Ureter (tissue), 1 donor: ENCODE measurements around the gene C3orf20. TPM values are rescaled to one million over a fixed set of nuclear protein-coding genes. Genes with fewer than 3 reads are reported as not detected.

Source experiments
- DNase-seq: peaks from one replicate; pipeline ENCODE4 v3.0.0-alpha.2; 2020; ENCODE audit warnings: low spot score
- total RNA-seq: library from RNA; stranded (reverse); gene quantifications from one replicate; pipeline ENCODE4 v1.2.4, GENCODE V29; 2023
- donor health status: DM: yes; HTN: yes; CAD: no.

Gene C3orf20
- total RNA-seq, 1 donor from 2014 or later = 0.31 TPM

- peak; percentile 13 for DNase-seq
These were observed 99.5 kb downstream of the C3orf20 start for GRCh38 chr3:14774431-14774830.

- peak; percentile 29 for DNase-seq
These were observed 100.1 kb downstream of the C3orf20 start for GRCh38 chr3:14775011-14775410.

- DNase-seq = peak; percentile 17
These were observed 100.6 kb downstream of the C3orf20 start for GRCh38 chr3:14775563-14775962.

- DNase-seq = no peak
These were observed 104.2 kb downstream of the C3orf20 start for GRCh38 chr3:14779069-14779685.

- DNase-seq = peak; percentile 17
These were observed 106.1 kb downstream of the C3orf20 start for GRCh38 chr3:14780927-14781507.

GRCh38 chr3:14783480-14784086 lies 108.6 kb downstream of the C3orf20 start:
- no peak for DNase-seq

GRCh38 chr3:14784087-14784681 lies 109.2 kb downstream of the C3orf20 start:
- DNase-seq = no peak

GRCh38 chr3:14785207-14786155 lies 110.5 kb downstream of the C3orf20 start:
- DNase-seq = no peak

GRCh38 chr3:14786369-14786768 lies 111.4 kb downstream of the C3orf20 start:
- no peak for DNase-seq

- no peak for DNase-seq
These were observed 112.7 kb downstream of the C3orf20 start for GRCh38 chr3:14787630-14788029.

- no peak for DNase-seq
These were observed 113.7 kb downstream of the C3orf20 start for GRCh38 chr3:14788644-14789043.

GRCh38 chr3:14789221-14789620 lies 114.3 kb downstream of the C3orf20 start:
- DNase-seq = no peak

- DNase-seq = no peak
These were observed 114.8 kb downstream of the C3orf20 start for GRCh38 chr3:14789640-14790285.

GRCh38 chr3:14791343-14791945 lies 116.5 kb downstream of the C3orf20 start:
- peak; percentile 65 for DNase-seq

- no peak for DNase-seq
These were observed 117.8 kb downstream of the C3orf20 start for GRCh38 chr3:14792691-14793121.

GRCh38 chr3:14793126-14793857 lies 118.4 kb downstream of the C3orf20 start:
- DNase-seq = no peak

GRCh38 chr3:14793858-14794234 lies 118.9 kb downstream of the C3orf20 start:
- no peak for DNase-seq

GRCh38 chr3:14794435-14794834 lies 119.5 kb downstream of the C3orf20 start:
- no peak for DNase-seq

- DNase-seq = no peak
These were observed 121.1 kb downstream of the C3orf20 start for GRCh38 chr3:14795996-14796395.

GRCh38 chr3:14796403-14797077 lies 121.6 kb downstream of the C3orf20 start:
- DNase-seq = no peak
